Panc1 (cell line): Measurements from ENCODE around the gene PSMA8. TPM values are rescaled to one million over a fixed set of nuclear protein-coding genes. Genes with fewer than 3 reads are reported as not detected.

Experiments used
- ATAC-seq: fragments of 200-7000 bp; cut with Tn5 transposase; 2 replicates; pipeline ENCODE4 v1.9.1; 2020; ENCODE audit warnings: mild to moderate bottlenecking, moderate library complexity
- BruUV-seq: library from RNA; stranded (reverse); fragments of 400-500 nt; replicated peaks from 2 replicates; lab custom pipeline; 2021; lab: Mats Ljungman, UMichigan
- CTCF ChIA-PET: fragments of 300-600 bp; sonication (Branson Sonifier 250); formaldehyde crosslinking; loops from one replicate; lab custom pipeline; 2022; ENCODE audit warnings: antibody characterized with exemption; lab: Charles Lee
- POLR2A ChIA-PET: fragments of 300-600 bp; sonication (Branson Sonifier 250); formaldehyde crosslinking; loops from one replicate; lab custom pipeline; 2022; ENCODE audit warnings: antibody characterized with exemption; lab: Charles Lee
- DNase-seq: peaks from one replicate; pipeline ENCODE4 v3.0.0-alpha.2; 2010; ENCODE audit warnings: low read depth, low spot score
- H3K27ac ChIP-seq: 2 replicates; pipeline ENCODE4 v1.5.1; 2011; ENCODE audit warnings: mild to moderate bottlenecking, low read length, inconsistent platforms
- H3K27me3 ChIP-seq: fragments of 200-500 bp; sonication (Bioruptor generic); 2 replicates; pipeline ENCODE4 v1.6.0; 2014; ENCODE audit warnings: low read length, inconsistent platforms; ENCODE audit not compliant: control insufficient read depth, insufficient read depth
- H3K36me3 ChIP-seq: fragments of 200-500 bp; sonication (Bioruptor generic); 2 replicates; pipeline ENCODE4 v1.5.1; 2014; ENCODE audit warnings: inconsistent platforms, mild to moderate bottlenecking, low read length, moderate library complexity; ENCODE audit not compliant: control insufficient read depth, insufficient read depth
- H3K4me1 ChIP-seq: 2 replicates; pipeline ENCODE4 v1.5.1; 2011; ENCODE audit warnings: inconsistent platforms, mild to moderate bottlenecking, low read length, moderate library complexity; ENCODE audit not compliant: control insufficient read depth, insufficient read depth
- H3K4me3 ChIP-seq, 2 experiments: 2 replicates each; pipeline ENCODE4 v1.5.1; 2011 to 2012; ENCODE audit warnings: low read depth in 2 of 2, low read length in 2 of 2, mild to moderate bottlenecking in 2 of 2, inconsistent platforms in 1 of 2, moderate library complexity in 1 of 2
- H3K9me3 ChIP-seq: fragments of 200-500 bp; sonication (Bioruptor generic); 2 replicates; pipeline ENCODE4 v1.5.1; 2014; ENCODE audit warnings: low read depth, mild to moderate bottlenecking, inconsistent platforms, low read length, moderate library complexity; ENCODE audit not compliant: control insufficient read depth, insufficient read depth
- CTCF ChIP-seq: fragments of 450-650 bp; IDR thresholded peaks from 2 replicates; pipeline ENCODE4 v1.5.1; 2017; ENCODE audit warnings: mild to moderate bottlenecking
- POLR2AphosphoS5 ChIP-seq: IDR thresholded peaks from 2 replicates; pipeline ENCODE4 v1.6.1; 2012; ENCODE audit warnings: mild to moderate bottlenecking, low read depth, low read length, moderate library complexity
- REST ChIP-seq, 2 experiments: IDR thresholded peaks; 2 replicates each; pipeline ENCODE4 v1.6.1; 2011 to 2012; ENCODE audit warnings: low read depth in 2 of 2, control low read depth in 1 of 2, low read length in 1 of 2, mild to moderate bottlenecking in 1 of 2, moderate library complexity in 1 of 2; ENCODE audit not compliant: insufficient read depth in 1 of 2
- SIN3A ChIP-seq: IDR thresholded peaks from 2 replicates; pipeline ENCODE4 v1.6.1; 2012; ENCODE audit warnings: low read depth, mild to moderate bottlenecking, low read length, moderate library complexity, borderline replicate concordance; ENCODE audit not compliant: insufficient read depth
- TCF7L2 ChIP-seq: IDR thresholded peaks from 2 replicates; pipeline ENCODE4 v1.6.1; 2011; ENCODE audit warnings: mild to moderate bottlenecking, low read depth, low read length, inconsistent platforms
- in situ Hi-C: cut with HindIII; loops from 2 replicates; pipeline ENCODE4 v1.10.0; 2016; ENCODE audit warnings: low sequenced_read_pairs, low pct_unique_long_range_greater_than_20kb
- intact Hi-C: fragments of 100-400 bp; cut with micrococcal nuclease; formaldehyde crosslinking; loops from one replicate; pipeline ENCODE4 v1.10.0; 2022; ENCODE audit not compliant: unreplicated experiment
- total RNA-seq: library from RNA; stranded (reverse); gene quantifications from one replicate; pipeline ENCODE4 v1.2.1, GENCODE V29; 2021; ENCODE audit not compliant: unreplicated experiment

The PSMA8 gene
- total RNA-seq, 1 experiment from 2014 or later: not detected

GRCh38 chr18:26205318-26205717 lies 71.6 kb downstream of the PSMA8 start:
- ChIA-PET CTCF (no interaction called here), POLR2A (no interaction called here)
- Histone ChIP-seq H3K27me3 (no peaks in the 10 kb centered on the region), H3K4me1 (no peaks in the 10 kb centered on the region), H3K4me3 (no peak overlapping the region), H3K9me3 (no peaks in the 10 kb centered on the region), H3K27ac (no peak overlapping the region), H3K36me3 (no peaks in the 10 kb centered on the region)
- DNase-seq: no peak
- no peak for ATAC-seq
- intact Hi-C loops: no loop called here
- TF ChIP-seq POLR2AphosphoS5 (no peak), REST (IDR thresholded peaks at IDR 0.05; ENCODE audit: insufficient read depth in 1 of 2, low read depth in 2 of 2, low read length in 1 of 2) (no peak), TCF7L2 (no peak), CTCF (no peak), SIN3A (no peak)
- in situ Hi-C loops: no loop called here
- BruUV-seq: no TSS peak

GRCh38 chr18:26206488-26206887 lies 72.8 kb downstream of the PSMA8 start:
- TF ChIP-seq CTCF (no peak), POLR2AphosphoS5 (no peak), SIN3A (no peak), REST (IDR thresholded peaks at IDR 0.05; ENCODE audit: insufficient read depth in 1 of 2, low read depth in 2 of 2, low read length in 1 of 2) (no peak), TCF7L2 (no peak)
- no peak overlapping the region for H3K27ac ChIP-seq
- no peak for DNase-seq
- no peaks in the 10 kb centered on the region for H3K4me1 ChIP-seq
- no peaks in the 10 kb centered on the region for H3K27me3 ChIP-seq
- in situ Hi-C loops (no loop called here), intact Hi-C loops (no loop called here)
- no peaks in the 10 kb centered on the region for H3K9me3 ChIP-seq
- no peak for ATAC-seq
- no peaks in the 10 kb centered on the region for H3K36me3 ChIP-seq
- BruUV-seq: no TSS peak
- no peak overlapping the region for H3K4me3 ChIP-seq
- ChIA-PET POLR2A (no interaction called here), CTCF (no interaction called here)
